Activated CD4-positive, CD25-positive, alpha-beta regulatory T cell treated with anti-CD3 and anti-CD28 coated beads, Interleukin-2, amount 50 U/mL, for 16 hours (primary cell): ENCODE results near the gene IRF6.

Experiments used
- DNase-seq: peaks from one replicate; pipeline ENCODE4 v3.0.0-alpha.2; 2020; ENCODE audit warnings: low read depth, low spot score

Gene IRF6

GRCh38 chr1:209790286-209791193, 15.4 kb downstream of the IRF6 start:
- DNase-seq = no peak

GRCh38 chr1:209789245-209789644, 16.7 kb downstream of the IRF6 start:
- no peak for DNase-seq

GRCh38 chr1:209787551-209787950, 18.4 kb downstream of the IRF6 start:
- DNase-seq = no peak

- no peak for DNase-seq
Observed at GRCh38 chr1:209786146-209786545, 19.8 kb downstream of the IRF6 start.

- no peak for DNase-seq
Observed at GRCh38 chr1:209785592-209785991, 20.4 kb downstream of the IRF6 start.

GRCh38 chr1:209784265-209785169, 21.4 kb downstream of the IRF6 start, which contains the start of gene C1orf74:
C1orf74 (minus strand) TSS chr1:209784559; CDS start chr1:209783634, 925 bp downstream.
- DNase-seq = peak; percentile 99

GRCh38 chr1:209783386-209783785, 22.6 kb downstream of the IRF6 start:
- no peak for DNase-seq

- DNase-seq = no peak
Observed at GRCh38 chr1:209780268-209780667, 25.7 kb downstream of the IRF6 start.

GRCh38 chr1:209778102-209778501, 27.8 kb downstream of the IRF6 start:
- no peak for DNase-seq

GRCh38 chr1:209777587-209777986, 28.4 kb downstream of the IRF6 start:
- no peak for DNase-seq

- DNase-seq = no peak
Observed at GRCh38 chr1:209775678-209776077, 30.3 kb downstream of the IRF6 start.

GRCh38 chr1:209774592-209774991, 31.4 kb downstream of the IRF6 start:
- no peak for DNase-seq

GRCh38 chr1:209772126-209772525, 33.8 kb downstream of the IRF6 start:
- no peak for DNase-seq

- no peak for DNase-seq
Observed at GRCh38 chr1:209770636-209771415, 35.1 kb downstream of the IRF6 start.

GRCh38 chr1:209769971-209770370, 36.0 kb downstream of the IRF6 start:
- DNase-seq = no peak

- DNase-seq = peak; percentile 61
Observed at GRCh38 chr1:209769171-209769904, 36.6 kb downstream of the IRF6 start.

- DNase-seq = peak; percentile 57
Observed at GRCh38 chr1:209768354-209768774, 37.6 kb downstream of the IRF6 start.

GRCh38 chr1:209767706-209768105, 38.2 kb downstream of the IRF6 start:
- no peak for DNase-seq

- no peak for DNase-seq
Observed at GRCh38 chr1:209767096-209767495, 38.8 kb downstream of the IRF6 start.

GRCh38 chr1:209766051-209766450, 39.9 kb downstream of the IRF6 start:
- no peak for DNase-seq
